ENCODE data around the gene ARHGAP42.

DNA sequence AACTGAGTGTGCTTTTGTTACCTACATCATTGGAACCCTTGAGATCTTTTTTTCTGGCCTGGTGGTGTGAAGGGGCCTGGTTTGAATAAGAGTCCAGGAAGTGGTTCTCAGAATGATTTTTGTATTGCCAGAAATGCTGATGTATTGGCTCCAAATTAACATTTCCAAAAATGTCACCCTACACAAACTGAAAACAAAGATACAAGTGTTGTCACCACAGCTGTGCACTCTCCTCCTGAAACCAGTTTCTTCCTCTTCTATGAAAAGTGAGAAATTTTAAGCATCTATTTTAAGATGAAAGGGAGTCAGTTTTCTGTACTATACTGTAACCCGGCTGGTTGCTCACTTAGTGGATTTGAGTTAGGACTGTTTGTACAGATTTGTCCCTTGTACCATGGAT, 223.7 kb downstream of the ARHGAP42 start:
- TF ChIP-seq POLR2A (IDR thresholded peaks at IDR 0.05; ENCODE audit: extremely low read depth, insufficient read length) = no peak
- TF ChIP-seq MYC (IDR thresholded peaks at IDR 0.05; ENCODE audit: low read depth, low read length) = no peak
